Kidney tubule cell (primary cell): ENCODE measurements around the gene RABAC1.
"Not testable (repeated sequence)": the region's sequence is repeated elsewhere in the genome, so short reads cannot be mapped to it uniquely, and the experiment has no call there.

Source experiments
- DNase-seq: peaks from one replicate; pipeline ENCODE4 v3.0.0-alpha.2; 2018; ENCODE audit warnings: low spot score

The RABAC1 gene

DNA sequence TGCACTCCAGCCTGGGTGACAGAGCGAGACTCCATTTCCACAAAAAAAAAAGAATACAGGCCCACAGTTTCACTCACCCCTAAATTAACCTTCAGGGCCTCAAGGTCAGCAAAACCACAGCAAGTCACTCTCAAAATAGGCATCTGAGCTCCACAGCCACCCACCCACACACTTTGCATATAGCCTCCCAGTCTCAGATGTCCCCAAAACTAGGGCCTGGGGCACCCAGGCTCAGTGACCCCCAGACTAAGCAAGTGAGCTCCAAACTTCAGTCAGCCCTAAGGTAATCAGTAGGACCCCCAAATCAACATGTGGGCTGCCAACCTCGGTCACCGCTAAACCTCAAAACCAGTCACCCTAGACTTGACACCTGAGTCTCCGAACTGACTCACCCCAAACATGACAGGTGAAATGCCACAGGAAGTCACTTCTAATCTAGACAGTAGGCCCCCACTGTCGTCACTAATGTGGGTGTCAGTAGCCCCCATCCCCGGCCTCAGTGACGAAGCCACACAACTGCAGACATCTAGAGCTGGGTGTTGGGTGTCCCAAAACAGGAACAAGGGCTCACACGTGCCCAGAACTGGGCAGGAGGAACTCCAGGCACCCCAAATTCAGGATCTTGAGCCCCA is 13.9 kb downstream of the RABAC1 start:
- no peak for DNase-seq

- DNase-seq, result no peak
Observed at GRCh38 chr19:41944336-41944735, 14.8 kb downstream of the RABAC1 start.

- DNase-seq, result no peak
Observed at GRCh38 chr19:41941410-41942202, 17.5 kb downstream of the RABAC1 start.

DNA sequence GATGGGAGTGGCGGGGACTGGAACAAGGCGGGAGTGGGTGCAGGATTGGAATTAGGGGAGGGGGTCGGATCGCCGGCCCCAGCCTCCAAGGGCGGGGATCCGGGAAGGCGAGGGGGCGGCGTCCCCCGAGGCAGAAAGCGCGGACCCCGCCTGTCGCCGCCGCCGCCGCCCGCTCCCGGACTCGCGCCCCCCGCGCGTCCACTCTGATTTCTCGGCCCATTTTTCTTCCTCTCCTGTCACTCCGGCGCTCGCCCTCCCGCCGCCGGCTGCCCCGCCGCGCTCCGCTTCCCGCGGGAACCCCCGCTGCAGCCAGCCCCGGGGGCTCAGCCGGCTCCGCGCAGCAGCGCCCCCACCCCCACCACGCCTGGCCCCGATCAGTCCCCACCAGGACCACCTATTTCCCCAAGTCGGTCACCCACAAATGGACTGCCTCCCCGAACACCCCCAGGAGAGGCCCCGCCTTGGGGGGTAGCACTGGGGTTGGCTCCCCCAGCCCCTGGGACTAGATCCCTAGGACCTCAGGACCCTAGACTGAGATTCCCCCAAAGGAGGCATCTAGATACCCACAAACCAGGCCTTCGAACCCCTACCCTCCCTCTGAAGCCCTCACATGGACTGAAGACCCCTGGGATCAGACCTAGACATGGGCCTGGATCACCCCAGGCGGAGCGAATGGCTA is 18.3 kb downstream of the RABAC1 start:
- DNase-seq, result no peak

DNA sequence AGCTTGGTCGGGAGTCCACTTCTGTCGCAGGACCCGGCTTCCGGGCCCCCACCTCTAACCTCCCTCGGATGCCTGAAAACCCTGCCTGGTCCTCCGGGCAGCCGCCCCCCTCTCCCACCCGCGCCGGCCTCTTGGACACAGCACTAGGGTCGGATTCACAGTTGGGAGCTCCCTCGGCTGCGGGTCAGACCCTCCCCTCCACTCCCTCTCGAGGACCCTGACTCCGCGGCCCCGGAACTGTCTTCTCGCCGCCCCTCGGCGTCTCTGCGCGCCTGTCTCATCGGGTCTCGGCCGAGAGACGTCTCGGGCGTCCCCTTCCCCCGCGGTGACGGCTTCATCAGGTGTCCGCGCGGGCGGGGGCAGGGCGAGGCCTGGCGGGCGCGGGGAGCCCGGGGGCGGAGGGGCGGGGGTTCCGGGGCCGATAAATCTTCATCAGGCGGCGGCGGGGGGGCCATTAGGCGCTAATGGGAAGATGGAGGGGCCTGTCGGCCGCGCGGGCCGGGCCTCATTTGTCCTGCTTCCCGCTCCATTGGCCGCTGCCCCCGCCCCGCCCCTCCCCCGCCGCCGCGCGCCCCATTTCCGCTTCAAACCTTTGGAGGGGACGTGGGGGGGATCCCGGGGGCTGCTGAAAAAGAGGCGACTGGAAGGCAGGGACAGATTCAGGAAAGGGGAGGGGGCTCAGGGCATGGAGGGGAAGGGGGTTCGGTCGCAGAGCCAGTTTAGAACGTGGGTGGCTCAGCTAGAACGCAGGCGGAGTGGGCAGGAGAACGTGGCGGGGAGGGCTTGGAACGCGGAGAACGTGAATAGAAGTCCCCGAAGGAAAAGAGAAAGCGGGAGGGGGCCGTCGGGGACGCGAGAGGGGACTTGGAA is 19.0 kb downstream of the RABAC1 start:
- DNase-seq, result no peak

- DNase-seq, result not testable (repeated sequence)
Observed at GRCh38 chr19:41939209-41939608, 19.9 kb downstream of the RABAC1 start.

DNA sequence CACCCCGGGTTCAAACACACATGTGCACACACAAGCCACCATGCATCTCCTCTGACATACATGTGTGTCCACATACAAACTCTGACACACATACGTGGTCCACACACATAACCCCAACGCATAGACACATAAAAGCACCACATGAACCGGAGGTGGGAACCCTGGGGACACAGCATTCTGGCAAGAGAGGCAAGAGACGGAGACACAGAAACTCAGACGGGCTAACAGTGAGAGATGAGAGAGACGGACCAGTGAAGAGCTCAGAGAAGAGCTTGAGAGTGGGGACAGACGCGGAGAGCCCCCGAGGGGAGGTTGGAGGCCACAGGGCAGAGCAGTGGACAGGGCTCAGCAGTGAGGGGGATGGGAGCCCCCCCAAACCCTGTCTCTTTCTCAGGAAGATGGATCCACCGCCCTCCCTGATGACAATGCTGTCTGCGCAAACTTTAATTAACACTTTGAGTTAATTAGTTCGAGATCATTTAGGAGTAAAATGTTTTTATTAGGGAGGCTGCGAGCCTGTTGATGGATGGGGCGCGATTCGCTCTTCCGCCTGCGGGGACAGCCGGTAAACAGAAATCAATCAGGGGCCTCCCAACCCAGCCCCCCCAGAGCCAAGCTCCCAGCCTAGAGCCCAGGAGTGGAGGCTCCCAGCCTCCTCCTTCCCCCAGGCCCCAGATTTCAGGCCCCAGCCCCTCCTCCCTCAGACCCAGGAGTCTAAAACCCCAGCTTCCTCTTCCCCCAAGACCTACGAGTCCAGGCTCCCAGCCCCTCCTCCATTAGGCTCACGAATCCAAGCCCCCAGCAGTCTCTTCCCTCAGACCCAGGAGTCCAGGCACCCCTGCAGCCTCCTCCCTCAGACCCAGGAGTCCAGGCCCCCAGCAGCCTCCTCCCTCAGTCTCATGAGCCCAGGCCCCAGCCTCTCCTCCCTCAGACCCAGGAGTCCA is 21.3 kb downstream of the RABAC1 start:
- no peak for DNase-seq

DNA sequence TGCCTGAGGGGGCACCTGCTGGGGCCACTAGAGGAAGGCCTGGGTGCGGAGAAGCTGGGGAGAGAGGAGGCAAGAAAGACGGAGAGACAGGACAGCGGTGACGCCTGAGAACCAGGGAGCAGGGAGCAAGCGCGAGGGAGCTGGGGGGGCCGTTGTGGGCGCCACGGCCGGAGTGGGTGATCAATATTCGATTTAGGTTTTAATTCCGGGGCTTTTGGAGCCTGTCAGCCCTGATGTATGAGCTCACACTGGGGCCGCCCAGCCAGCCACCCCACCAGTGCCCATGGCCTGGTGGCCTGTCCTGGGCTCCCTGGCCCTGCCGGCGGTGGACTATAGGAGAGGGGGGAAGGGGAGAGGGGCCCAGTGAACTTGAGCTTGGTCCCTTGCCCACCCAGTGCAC is 22.2 kb downstream of the RABAC1 start:
- DNase-seq, result no peak

DNA sequence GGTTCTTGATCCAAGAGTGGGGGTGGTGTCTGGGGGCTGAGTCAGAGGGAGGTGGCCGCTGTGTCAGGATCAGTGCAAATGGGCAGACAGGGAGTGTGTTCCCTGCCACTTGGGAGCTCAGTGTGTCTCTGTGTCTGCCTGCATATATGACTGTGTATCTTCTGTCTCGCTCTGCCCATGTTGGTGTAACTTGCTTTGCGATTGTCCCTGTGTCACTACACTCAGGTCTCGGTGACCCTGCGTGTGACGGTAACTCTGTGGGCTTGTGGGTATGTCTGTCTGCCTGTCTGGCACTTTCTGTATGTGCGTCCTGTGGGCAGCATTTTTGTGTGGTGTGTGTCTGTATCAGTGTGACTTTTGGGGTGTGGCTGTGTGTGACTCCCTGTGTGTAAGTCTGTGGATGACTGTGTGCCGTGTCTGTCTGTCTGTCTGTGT is 22.7 kb downstream of the RABAC1 start:
- no peak for DNase-seq

- DNase-seq, result no peak
Observed at GRCh38 chr19:41935760-41936415, 23.2 kb downstream of the RABAC1 start.

DNA sequence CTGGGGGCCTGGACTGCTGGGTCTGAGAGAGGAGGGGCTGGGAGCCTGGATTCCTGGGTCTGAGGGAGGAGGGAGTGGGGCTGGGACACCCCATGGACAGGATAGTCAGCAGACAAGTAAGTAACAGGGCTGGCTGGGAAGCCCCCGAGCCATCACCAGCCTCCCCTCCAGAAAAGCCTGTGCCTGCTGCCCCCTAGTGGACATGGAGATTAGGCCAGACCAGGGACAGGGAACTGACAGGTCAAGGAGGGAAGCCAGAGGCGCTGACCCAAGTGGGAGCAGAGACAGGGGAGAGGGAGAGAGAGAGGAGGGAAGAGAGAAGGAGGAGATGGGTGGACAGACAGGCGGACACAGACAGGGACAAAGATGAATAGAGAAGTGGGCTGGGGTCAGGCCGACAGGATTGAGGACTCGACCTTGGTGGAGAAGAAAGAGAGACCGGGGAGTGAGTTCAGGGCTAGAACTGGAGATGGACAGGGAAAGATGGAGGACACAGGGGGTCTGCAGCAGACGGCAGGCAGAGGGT is 24.2 kb downstream of the RABAC1 start:
- peak; percentile 51 for DNase-seq

DNA sequence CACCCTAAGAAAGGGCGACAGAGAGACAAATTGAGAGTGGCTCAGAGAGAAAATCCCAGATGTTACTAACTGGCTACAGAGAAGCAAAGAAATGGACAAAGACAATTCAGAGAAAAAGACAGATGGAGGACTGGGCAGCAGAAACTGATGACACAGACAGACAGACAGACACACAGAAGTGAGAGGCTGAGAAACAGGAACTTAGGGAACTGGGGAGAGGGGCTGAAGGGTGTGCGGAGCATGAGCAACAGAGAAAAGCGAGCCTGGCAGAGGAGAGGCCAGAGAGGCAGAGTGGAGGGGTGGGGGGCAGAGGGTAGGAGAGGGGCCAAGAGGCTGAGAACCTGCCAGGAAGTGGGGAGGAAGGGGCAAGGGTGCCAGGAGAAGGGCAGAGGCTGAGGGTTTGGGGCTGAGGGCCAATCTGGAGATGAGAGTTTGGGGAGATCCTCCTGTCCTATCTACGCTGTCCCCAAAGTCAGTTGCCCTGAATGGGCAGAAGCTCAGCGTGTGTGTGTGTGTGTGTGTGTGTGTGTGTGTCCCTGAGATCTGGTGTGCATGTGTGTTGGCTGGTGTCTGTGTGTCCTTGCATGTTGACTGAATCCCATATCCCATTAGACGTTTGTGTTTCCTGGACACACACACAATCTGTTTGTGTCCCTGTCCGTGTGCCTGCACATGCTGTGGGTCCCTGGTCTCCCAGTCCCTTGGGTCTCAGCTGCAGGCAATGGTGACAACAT is 25.3 kb downstream of the RABAC1 start:
- DNase-seq, result no peak

DNA sequence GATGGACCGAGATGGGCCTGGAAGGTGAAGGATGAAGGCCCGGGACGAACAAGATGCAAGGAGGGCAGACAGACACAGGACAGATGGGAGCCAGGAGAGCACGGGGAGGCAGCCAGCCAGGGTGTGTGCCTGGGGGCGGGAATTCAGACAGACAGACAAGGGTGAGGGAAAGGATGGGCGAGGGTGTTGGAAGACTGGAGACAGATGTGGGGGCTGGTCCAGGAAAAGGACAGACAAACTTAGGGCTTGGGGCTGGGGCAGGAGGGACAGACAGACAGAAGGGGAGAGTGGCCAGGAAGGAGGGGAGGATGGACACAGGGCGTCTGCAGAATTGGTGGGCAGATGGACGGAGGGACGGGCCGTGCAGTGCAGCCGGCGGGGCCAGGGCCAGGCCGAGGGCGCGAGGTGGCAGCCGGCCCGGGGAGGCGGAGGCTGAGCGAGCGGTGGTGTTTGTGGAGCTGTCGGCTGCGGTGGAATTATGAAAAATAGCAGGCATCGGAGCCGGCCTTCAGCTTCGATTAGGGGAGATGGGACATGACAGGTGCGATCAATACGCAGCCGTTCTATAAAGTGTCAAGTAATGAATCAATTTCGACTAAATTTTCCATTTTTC is 26.3 kb downstream of the RABAC1 start:
- DNase-seq, result no peak

GRCh38 chr19:41932259-41932719 is 26.8 kb downstream of the RABAC1 start:
- no peak for DNase-seq

DNA sequence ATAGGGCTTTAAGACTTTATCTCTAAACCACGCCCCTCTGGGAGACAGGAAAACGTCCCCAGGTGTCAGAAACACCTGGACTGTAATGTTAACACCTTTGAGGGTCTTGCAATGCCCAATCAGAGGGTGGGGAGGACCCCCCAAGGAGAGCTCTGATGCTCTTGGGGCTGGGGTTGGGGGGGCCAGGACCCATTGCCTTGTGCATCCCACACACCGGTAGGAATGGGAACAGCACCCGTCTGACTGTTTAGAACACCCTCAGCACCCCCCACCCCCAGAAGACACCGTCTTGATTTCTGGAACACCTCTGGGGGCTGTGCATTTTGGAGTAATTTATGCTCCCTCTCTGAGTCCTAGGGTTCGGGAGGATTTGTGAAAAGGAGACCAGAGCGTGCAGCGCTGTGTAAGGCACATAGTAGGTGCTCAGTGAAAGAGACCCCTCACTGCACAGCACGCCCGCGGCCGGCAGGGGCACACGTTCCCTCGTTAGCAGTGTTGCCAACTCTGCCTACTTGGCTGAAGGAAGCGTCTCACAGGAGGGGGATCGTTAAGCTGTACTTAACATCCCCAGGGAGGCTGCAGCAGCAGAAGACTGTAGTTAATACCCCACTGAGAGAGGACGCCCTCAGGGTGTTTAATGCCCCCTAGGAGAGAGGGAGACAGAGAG is 28.1 kb downstream of the RABAC1 start:
- no peak for DNase-seq

DNA sequence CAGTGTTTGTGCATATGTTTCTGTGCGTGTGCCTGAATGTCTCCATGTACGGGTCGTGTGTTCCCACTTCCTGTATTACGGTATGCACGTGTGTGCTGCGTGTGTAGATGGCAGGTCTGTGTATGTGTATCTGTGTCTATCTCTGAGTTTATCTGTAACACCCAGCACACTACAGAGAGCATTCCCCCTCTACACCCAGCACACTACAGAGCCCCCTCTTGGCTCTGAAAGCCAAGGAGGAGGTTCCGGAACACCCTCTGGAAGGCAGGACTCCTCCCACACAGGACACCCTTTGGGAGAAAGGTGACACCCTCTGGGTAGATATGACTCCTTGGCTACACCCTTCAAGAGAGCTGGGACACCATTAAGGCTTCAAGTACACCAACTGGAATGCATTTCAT is 28.8 kb downstream of the RABAC1 start:
- DNase-seq, result no peak

DNA sequence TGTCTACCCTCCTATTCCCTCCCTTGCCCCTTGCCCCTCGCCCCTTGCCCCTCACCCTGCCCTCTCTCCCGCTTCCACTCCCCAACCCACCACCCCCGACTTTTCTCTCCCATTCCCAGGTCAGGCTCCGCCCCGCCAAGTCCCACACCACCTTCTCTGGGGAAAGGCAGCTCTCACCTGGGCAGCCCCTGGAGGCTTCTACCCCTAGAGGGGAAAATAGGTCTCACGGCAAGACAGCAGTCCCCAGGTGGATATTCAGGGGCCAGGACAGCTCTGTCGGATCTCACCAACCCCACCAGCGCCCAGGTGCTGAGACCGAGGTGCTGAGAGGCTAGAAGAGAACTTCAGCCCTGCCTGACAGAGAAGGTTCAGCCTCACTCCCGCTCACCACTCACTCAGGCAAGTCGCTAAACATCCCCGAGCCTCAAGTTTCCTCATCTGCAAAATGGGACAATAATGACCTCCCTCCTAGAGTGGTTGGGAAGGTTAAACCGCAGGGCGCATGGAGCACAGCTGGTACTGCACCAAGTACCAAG is 29.5 kb downstream of the RABAC1 start:
- DNase-seq, result no peak
